Hepatocyte (in vitro differentiated cells): ENCODE measurements around the gene ADAM12. TPM values are rescaled to one million over a fixed set of nuclear protein-coding genes. Genes with fewer than 3 reads are reported as not detected.

ENCODE experiments used
- DNase-seq: peaks from one replicate; pipeline ENCODE4 v3.0.0-alpha.2; 2016; ENCODE audit warnings: low spot score
- H2AFZ ChIP-seq: fragments of 200-600 bp; sonication (generic); 2 replicates; pipeline ENCODE4 v1.6.0; 2016; ENCODE audit warnings: antibody characterized with exemption, mild to moderate bottlenecking
- H3K27ac ChIP-seq: fragments of 200-600 bp; sonication (generic); 2 replicates; pipeline ENCODE4 v1.5.1; 2016; ENCODE audit warnings: mild to moderate bottlenecking
- H3K27me3 ChIP-seq: fragments of 200-600 bp; sonication (generic); 2 replicates; pipeline ENCODE4 v1.6.1; 2016
- H3K36me3 ChIP-seq: fragments of 200-600 bp; sonication (generic); replicated peaks from 2 replicates; pipeline ENCODE4 v1.5.1; 2016; ENCODE audit warnings: low read depth; ENCODE audit not compliant: insufficient read depth
- H3K4me1 ChIP-seq: fragments of 200-600 bp; sonication (generic); 2 replicates; pipeline ENCODE4 v1.5.1; 2016; ENCODE audit warnings: mild to moderate bottlenecking, moderate library complexity; ENCODE audit not compliant: insufficient read depth
- H3K4me2 ChIP-seq: fragments of 200-600 bp; sonication (generic); 2 replicates; pipeline ENCODE4 v1.6.0; 2016
- H3K4me3 ChIP-seq: fragments of 200-600 bp; sonication (generic); 2 replicates; pipeline ENCODE4 v1.5.1; 2016; ENCODE audit warnings: mild to moderate bottlenecking
- H3K79me2 ChIP-seq: fragments of 200-600 bp; sonication (generic); 2 replicates; pipeline ENCODE4 v1.6.0; 2017; ENCODE audit warnings: mild to moderate bottlenecking
- H3K9me2 ChIP-seq: fragments of 200-600 bp; sonication (generic); replicated peaks from 2 replicates; pipeline ENCODE4 v1.6.0; 2017; ENCODE audit warnings: mild to moderate bottlenecking; ENCODE audit not compliant: insufficient read depth
- H3K9me3 ChIP-seq: fragments of 200-600 bp; sonication (generic); 2 replicates; pipeline ENCODE4 v1.5.1; 2016; ENCODE audit warnings: low read depth, mild to moderate bottlenecking
- H4K20me1 ChIP-seq: fragments of 200-600 bp; sonication (generic); 2 replicates; pipeline ENCODE4 v1.6.0; 2016; ENCODE audit warnings: mild to moderate bottlenecking; ENCODE audit not compliant: insufficient read depth, poor library complexity, severe bottlenecking
- EZH2 ChIP-seq: fragments of 200-600 bp; sonication (generic); IDR thresholded peaks from 2 replicates; pipeline ENCODE4 v1.6.1; 2016; ENCODE audit warnings: antibody characterized with exemption, mild to moderate bottlenecking, borderline replicate concordance
- EZH2phosphoT487 ChIP-seq: fragments of 200-600 bp; sonication (generic); IDR thresholded peaks from one replicate; pipeline ENCODE4 v1.6.1; 2018; ENCODE audit warnings: antibody characterized with exemption, mild to moderate bottlenecking, low read depth, moderate library complexity; ENCODE audit not compliant: unreplicated experiment, severe bottlenecking
- WGBS: methylation state at CpG from one replicate; pipeline ENCODE4 v1.1.6; 2016; ENCODE audit warnings: low lambda C conversion rate; ENCODE audit errors: missing lambda C conversion rate; 5-methylcytosine and 5-hydroxymethylcytosine counted together
- polyA plus RNA-seq: library from polyadenylated mRNA; unstranded; fragments of >200 nt; fragmentation: Nextera tagmentation; extraction: Ambion mirVana; gene quantifications from 2 replicates; pipeline ENCODE4 v1.2.1, GENCODE V29; 2016
- total RNA-seq: library from RNA; depleted of rRNA; stranded (reverse); fragments of >200 nt; gene quantifications from 2 replicates; pipeline ENCODE4 v1.2.3, GENCODE V29; 2014
- TF ChIP-seq, protein P1 (sequence below): fragments of 200-600 bp; sonication (generic); IDR thresholded peaks from 2 replicates; pipeline ENCODE4 v1.5.1; 2016; ENCODE audit warnings: antibody characterized with exemption, mild to moderate bottlenecking; ENCODE audit not compliant: poor library complexity

The ADAM12 gene
- total and polyA plus RNA-seq, 2 experiments from 2014 or later, result 4.9 to 11.3 TPM

DNA sequence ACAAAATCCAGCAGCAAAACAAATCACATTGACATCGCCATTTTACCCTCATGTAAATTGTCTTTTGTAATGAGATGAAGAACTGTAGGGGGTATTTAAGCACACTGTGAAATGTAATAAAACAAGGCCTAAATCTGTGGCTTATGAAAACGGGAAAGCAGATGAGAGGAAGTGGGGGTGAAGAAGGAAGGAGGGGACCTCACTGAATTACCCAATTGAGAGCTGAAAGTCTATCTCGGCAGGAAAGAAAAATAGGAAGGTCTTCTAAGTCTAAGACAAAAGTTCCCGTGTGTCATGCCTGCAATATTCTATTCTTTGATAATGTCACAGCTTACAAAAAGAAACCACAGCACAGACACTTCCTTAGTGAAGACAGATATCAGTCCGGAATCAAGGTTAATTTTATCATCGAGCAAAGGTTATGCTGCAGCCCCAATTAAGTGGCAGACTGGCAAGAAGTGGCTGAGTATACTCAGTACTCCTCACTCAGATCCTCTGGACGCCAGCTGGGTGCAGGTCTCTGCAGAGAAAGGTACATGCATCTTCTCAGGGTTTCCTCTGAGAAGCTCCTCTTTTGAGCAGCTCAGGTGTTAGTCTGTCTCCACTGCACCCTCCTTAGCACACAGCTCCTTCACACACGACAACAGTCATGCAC, 252.2 kb downstream of the ADAM12 start:
- WGBS, result 71% methylated on average over 8 of the region's 8 CpGs
- Histone ChIP-seq H3K9me2 (no peaks in the 10 kb centered on the region), H2AFZ (no peak overlapping the region), H4K20me1 (no peaks in the 10 kb centered on the region), H3K9me3 (no peaks in the 10 kb centered on the region), H3K36me3 (no peaks in the 10 kb centered on the region), H3K4me3 (no peak overlapping the region), H3K79me2 (no peaks in the 10 kb centered on the region), H3K4me1 (no peaks in the 10 kb centered on the region), H3K27ac (no peak overlapping the region), H3K27me3 (no peaks in the 10 kb centered on the region), H3K4me2 (no peak overlapping the region)
- TF ChIP-seq EZH2, result no peak
- no peak for TF ChIP-seq EZH2phosphoT487
- DNase-seq, result no peak

DNA sequence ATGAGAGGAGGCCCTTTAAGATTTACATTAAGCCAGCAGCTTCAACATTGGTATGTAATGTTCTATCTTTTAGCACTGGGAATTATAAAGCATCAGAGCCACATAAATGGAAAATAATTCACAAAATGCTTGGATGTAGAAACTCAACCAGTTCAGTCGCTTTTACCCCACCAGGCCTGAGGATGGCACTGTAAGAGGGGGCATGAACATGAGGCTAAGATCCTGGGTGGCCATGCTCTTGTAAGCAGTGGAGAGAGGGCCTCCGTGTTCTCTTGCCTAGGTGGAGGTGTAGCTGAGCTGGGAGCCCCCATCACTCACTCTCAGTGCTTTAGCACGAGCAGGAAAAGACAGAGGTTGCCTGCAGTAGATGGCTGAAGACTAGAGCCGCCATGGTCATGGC, 253.1 kb downstream of the ADAM12 start:
- H3K4me2 ChIP-seq, result no peak overlapping the region
- no peaks in the 10 kb centered on the region for H4K20me1 ChIP-seq
- no peak overlapping the region for H2AFZ ChIP-seq
- TF ChIP-seq EZH2 (no peak), EZH2phosphoT487 (no peak)
- TF ChIP-seq, protein P1, sequence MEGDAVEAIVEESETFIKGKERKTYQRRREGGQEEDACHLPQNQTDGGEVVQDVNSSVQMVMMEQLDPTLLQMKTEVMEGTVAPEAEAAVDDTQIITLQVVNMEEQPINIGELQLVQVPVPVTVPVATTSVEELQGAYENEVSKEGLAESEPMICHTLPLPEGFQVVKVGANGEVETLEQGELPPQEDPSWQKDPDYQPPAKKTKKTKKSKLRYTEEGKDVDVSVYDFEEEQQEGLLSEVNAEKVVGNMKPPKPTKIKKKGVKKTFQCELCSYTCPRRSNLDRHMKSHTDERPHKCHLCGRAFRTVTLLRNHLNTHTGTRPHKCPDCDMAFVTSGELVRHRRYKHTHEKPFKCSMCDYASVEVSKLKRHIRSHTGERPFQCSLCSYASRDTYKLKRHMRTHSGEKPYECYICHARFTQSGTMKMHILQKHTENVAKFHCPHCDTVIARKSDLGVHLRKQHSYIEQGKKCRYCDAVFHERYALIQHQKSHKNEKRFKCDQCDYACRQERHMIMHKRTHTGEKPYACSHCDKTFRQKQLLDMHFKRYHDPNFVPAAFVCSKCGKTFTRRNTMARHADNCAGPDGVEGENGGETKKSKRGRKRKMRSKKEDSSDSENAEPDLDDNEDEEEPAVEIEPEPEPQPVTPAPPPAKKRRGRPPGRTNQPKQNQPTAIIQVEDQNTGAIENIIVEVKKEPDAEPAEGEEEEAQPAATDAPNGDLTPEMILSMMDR, result no peak
- no peaks in the 10 kb centered on the region for H3K79me2 ChIP-seq
- H3K9me3 ChIP-seq, result no peaks in the 10 kb centered on the region
- 82% methylated on average over 4 of the region's 4 CpGs for WGBS
- no peaks in the 10 kb centered on the region for H3K27me3 ChIP-seq
- no peak overlapping the region for H3K4me3 ChIP-seq
- no peaks in the 10 kb centered on the region for H3K4me1 ChIP-seq
- no peaks in the 10 kb centered on the region for H3K9me2 ChIP-seq
- no peaks in the 10 kb centered on the region for H3K36me3 ChIP-seq
- DNase-seq, result no peak
- peak overlapping the region; percentile 48 for H3K27ac ChIP-seq

DNA sequence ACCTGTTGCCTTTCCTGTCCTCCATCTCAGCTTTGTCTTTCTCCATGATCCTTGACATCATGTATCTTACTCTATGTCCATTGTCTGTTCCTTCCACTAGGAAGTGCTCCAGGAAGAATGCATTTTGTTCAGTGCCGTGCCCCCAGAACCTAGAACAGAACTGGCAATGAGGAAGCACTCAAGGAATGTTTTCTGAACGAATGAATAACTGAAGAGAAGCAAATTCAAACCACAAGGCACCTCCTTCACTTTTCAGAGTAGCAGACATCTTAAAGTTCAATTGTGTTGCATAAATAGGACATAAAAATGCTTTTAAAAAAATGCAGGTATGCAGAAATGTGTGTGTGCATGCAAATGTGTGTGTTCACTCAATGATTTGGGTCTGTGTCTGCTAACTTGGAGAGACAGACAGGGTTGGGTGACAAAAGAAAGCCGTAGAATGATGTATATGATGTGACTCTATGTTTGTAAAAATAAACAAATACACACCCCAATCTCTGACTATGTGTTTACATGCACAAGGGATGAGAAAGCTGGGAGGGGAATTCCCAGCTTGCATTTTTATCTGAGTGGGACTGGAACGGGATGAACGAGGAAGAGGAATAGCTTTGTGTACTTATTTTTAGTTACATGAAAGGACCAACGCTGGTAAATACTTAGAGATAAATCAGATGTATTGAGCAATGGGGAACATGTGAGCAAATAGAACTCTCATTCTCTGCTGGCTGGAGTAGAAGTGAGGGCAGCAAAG, 254.2 kb downstream of the ADAM12 start:
- no peak overlapping the region for H3K4me3 ChIP-seq
- no peaks in the 10 kb centered on the region for H3K9me3 ChIP-seq
- no peak overlapping the region for H2AFZ ChIP-seq
- no peak for TF ChIP-seq EZH2phosphoT487
- TF ChIP-seq, protein P1, result no peak
- TF ChIP-seq EZH2, result no peak
- H4K20me1 ChIP-seq, result no peaks in the 10 kb centered on the region
- H3K9me2 ChIP-seq, result no peaks in the 10 kb centered on the region
- no peaks in the 10 kb centered on the region for H3K4me1 ChIP-seq
- WGBS, result 56% methylated on average over 6 of the region's 6 CpGs
- H3K27me3 ChIP-seq, result no peaks in the 10 kb centered on the region
- no peaks in the 10 kb centered on the region for H3K36me3 ChIP-seq
- peak; percentile 51 for DNase-seq
- H3K4me2 ChIP-seq, result no peak overlapping the region
- peak overlapping the region; percentile 28 for H3K27ac ChIP-seq
- H3K79me2 ChIP-seq, result no peaks in the 10 kb centered on the region

DNA sequence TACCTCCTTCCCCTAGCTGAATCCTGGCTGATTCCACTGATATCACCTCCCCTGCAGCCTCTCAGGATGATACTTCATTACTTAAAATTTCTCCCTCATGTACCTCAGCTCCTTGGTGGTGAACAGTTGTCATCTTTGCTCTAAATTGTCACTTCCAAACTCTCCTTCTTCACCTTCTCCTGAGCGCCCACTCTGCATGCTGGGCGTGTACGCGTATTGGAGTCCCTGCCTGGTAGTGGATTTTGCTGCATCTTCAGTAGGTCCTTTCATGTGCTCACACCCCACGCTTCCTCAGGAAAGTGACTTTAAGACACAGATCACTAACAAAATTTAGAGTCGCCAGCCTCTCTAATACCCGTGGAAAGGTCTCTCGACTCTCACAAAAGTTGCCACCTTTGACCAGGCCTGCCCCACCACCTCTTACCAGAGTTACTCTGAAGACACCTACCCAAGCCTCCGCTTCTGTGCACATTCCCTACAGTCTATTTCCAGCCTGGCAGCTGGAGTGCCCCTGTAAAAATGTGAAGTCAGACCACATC, 255.1 kb downstream of the ADAM12 start:
- H3K9me2 ChIP-seq, result no peaks in the 10 kb centered on the region
- H4K20me1 ChIP-seq, result no peaks in the 10 kb centered on the region
- no peak overlapping the region for H3K27ac ChIP-seq
- no peak overlapping the region for H3K4me3 ChIP-seq
- TF ChIP-seq EZH2phosphoT487 (no peak), EZH2 (no peak)
- no peak overlapping the region for H2AFZ ChIP-seq
- no peaks in the 10 kb centered on the region for H3K9me3 ChIP-seq
- no peak overlapping the region for H3K4me2 ChIP-seq
- no peaks in the 10 kb centered on the region for H3K36me3 ChIP-seq
- no peaks in the 10 kb centered on the region for H3K4me1 ChIP-seq
- H3K79me2 ChIP-seq, result no peaks in the 10 kb centered on the region
- 98% methylated on average over 9 of the region's 9 CpGs for WGBS
- no peaks in the 10 kb centered on the region for H3K27me3 ChIP-seq
- DNase-seq, result no peak
